ENCODE measurements around the gene NUMB. TPM values are rescaled to one million over a fixed set of nuclear protein-coding genes. Genes with fewer than 3 reads are reported as not detected.

NUMB gene
- total and polyA plus RNA-seq, 2 of the 4 experiments (the other 2 are of a cell fraction): 45.9 to 114 TPM

DNA sequence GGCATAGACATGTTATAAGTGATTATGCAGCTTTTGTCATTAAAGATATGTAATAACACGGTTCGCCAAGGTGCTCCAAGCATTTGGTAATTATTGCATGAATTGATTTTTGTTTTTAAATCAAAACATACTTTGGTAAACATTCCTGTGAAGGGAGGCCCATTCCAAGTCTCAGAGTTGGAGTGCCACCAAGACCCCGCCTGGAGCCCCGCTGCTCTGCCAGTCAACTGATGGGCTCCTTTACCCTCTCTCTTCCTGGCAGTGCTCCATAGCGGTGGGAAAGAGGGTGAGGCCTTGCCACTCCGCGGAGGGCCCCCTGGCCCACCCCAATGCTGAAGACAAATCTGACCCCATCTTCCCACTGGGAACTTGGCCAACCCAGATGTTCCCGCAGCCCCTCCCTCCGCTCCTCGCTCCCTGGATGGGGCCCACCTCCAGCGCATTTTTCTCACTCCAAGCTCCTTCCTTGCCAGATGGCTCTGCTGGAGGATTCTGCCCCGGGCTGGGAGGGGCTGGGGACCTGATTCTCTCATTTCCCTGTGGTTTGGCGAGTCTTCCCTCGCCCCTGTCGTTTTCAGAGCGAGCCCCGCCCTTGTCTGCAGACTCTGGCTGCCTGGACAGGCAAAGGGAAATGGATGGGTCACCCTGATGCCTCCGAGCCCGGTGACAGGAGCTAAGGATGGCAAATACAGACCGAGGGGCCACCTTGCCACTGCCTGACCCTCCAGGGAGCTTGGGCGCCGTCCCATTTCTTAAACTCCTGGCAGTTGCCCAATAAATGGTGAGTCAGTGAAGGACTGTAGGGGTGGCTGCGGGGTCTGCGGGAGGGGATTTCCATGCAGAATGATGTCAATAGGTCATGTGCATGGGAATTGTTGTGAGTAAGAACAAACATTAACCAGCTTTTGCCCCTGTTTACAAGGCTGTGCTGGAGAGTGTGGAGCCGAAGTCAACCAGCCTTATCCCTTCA lies 230.2 kb downstream of the NUMB start:
- Histone ChIP-seq H3K14ac (replicated peaks; ENCODE audit: low read depth, low read length) (no peak overlapping the region; the same call in 1 of the 2 replicates), H3K9ac (ENCODE audit: low read depth, low read length) (no peak overlapping the region), H3K4me1 (ENCODE audit: control insufficient read depth, insufficient read depth, low read length) (peaks cover 24% of the 10 kb centered on the region), H4K91ac (ENCODE audit: insufficient read depth, low read depth, low read length) (0 out of 2 replicates have a peak overlapping the region, but pooled peaks have one; percentile 2), H2AK9ac (replicated peaks; ENCODE audit: low read depth, low read length, poor library complexity) (peak overlapping the region; percentile 6), H4K8ac (ENCODE audit: low read depth in 2 of 2, low read length in 2 of 2) (peak overlapping the region; percentile 19 to 25; a peak in 1 of 4 replicates), H4K20me1 (ENCODE audit: insufficient read depth, low read length) (peaks cover 10% of the 10 kb centered on the region), H3K4me2 (ENCODE audit: low read depth, low read length) (peak overlapping the region; percentile 70), H2BK20ac (ENCODE audit: low read depth, low read length) (no peak overlapping the region), H2BK5ac (ENCODE audit: low read depth, low read length, poor library complexity, severe bottlenecking) (no peak overlapping the region), H3K9me1 (ENCODE audit: insufficient read depth, low read length) (peaks cover 14% of the 10 kb centered on the region), H3K4me3 (ENCODE audit: insufficient read depth, low read depth, low read length) (no peak overlapping the region), H3K23ac (ENCODE audit: low read depth, low read length) (no peak overlapping the region), H3K36me3 (ENCODE audit: control insufficient read depth, insufficient read depth, low read length) (no peaks in the 10 kb centered on the region), H2AK5ac (ENCODE audit: low read depth, low read length) (peak overlapping the region; percentile 41; the same call in 1 of the 2 replicates), H3K79me1 (ENCODE audit: low read depth in 1 of 2, low read length in 2 of 2) (peaks cover 3 to 12% of the 10 kb centered on the region in 2 experiments; a peak in 2 of 4 replicates), H3K27ac (ENCODE audit: insufficient read depth, low read length) (peak overlapping the region; percentile 53), H2BK15ac (ENCODE audit: low read depth, low read length) (no peak overlapping the region), H3K18ac (ENCODE audit: low read depth, low read length) (no peak overlapping the region), H2BK120ac (ENCODE audit: low read depth, low read length) (0 out of 2 replicates have a peak overlapping the region, but pooled peaks have one; percentile 42), H4K5ac (ENCODE audit: low read depth, low read length) (no peak overlapping the region), H3K4ac (ENCODE audit: low read depth, low read length) (peak overlapping the region; percentile 59; the same call in 1 of the 2 replicates), H3K56ac (ENCODE audit: extremely low read depth, insufficient read depth, low read length) (no peak overlapping the region), H3K27me3 (ENCODE audit: control insufficient read depth, insufficient read depth, low read length) (no peaks in the 10 kb centered on the region), H3K9me3 (ENCODE audit: control insufficient read depth, insufficient read depth, low read length) (no peaks in the 10 kb centered on the region), H2AFZ (replicated peaks; ENCODE audit: low read length, poor library complexity) (peak overlapping the region; percentile 68)
- intact Hi-C loops (cut with micrococcal nuclease) (no loop called here), dilution Hi-C loops (cut with HindIII; ENCODE audit: low sequenced_read_pairs, unreplicated experiment) (no loop called here), in situ Hi-C loops (cut with MboI; ENCODE audit: low sequenced_read_pairs) (no loop called here)
- DNase-seq: peak; percentile 95
- POLR2A ChIA-PET (ENCODE audit: unreplicated experiment): interaction anchor here (0.5 kb wide), 1 partner anchor 24 kb away, joined by 3 read pairs; no protein-coding TSS in a partner anchor
- CTCF ChIA-PET: interaction anchor here (0.5 kb wide), 1 partner anchor 35 kb away, joined by 5 read pairs; no protein-coding TSS in a partner anchor
- WGBS, 2 experiments (ENCODE audit: extremely low coverage in 2 of 2, insufficient read length in 1 of 2): 7% methylated on average over 9 of the region's 25 CpGs; no CpG with 5 or more reads in 1 of the 2 experiments
- TF ChIP-seq CHD1 (IDR thresholded peaks at IDR 0.05; ENCODE audit: low read depth, low read length) (no peak), MAZ (IDR thresholded peaks at IDR 0.05; ENCODE audit: borderline replicate concordance, low read depth, low read length) (peak; percentile 51; the same call in 1 of the 2 replicates), RAD21 (IDR thresholded peaks at IDR 0.05; ENCODE audit: low read length) (no peak), CEBPB (IDR thresholded peaks at IDR 0.05; ENCODE audit: low read depth, low read length) (peak; percentile 55), USF2 (IDR thresholded peaks at IDR 0.05; ENCODE audit: low read depth, low read length) (0 out of 2 replicates have a peak, but pooled peaks have one; percentile 9), BHLHE40 (IDR thresholded peaks at IDR 0.05; ENCODE audit: low read depth, low read length) (peak; percentile 81), FOS (IDR thresholded peaks at IDR 0.05; ENCODE audit: low read depth, low read length) (peak; percentile 82), MAFK (IDR thresholded peaks at IDR 0.05; ENCODE audit: low read depth, low read length) (no peak)
- TF ChIP-seq, protein P1, sequence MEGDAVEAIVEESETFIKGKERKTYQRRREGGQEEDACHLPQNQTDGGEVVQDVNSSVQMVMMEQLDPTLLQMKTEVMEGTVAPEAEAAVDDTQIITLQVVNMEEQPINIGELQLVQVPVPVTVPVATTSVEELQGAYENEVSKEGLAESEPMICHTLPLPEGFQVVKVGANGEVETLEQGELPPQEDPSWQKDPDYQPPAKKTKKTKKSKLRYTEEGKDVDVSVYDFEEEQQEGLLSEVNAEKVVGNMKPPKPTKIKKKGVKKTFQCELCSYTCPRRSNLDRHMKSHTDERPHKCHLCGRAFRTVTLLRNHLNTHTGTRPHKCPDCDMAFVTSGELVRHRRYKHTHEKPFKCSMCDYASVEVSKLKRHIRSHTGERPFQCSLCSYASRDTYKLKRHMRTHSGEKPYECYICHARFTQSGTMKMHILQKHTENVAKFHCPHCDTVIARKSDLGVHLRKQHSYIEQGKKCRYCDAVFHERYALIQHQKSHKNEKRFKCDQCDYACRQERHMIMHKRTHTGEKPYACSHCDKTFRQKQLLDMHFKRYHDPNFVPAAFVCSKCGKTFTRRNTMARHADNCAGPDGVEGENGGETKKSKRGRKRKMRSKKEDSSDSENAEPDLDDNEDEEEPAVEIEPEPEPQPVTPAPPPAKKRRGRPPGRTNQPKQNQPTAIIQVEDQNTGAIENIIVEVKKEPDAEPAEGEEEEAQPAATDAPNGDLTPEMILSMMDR (conservative IDR thresholded peaks at IDR 0.05; ENCODE audit: low read depth, low read length): no peak
- BruUV-seq (replicated peaks): no TSS peak
- peak; percentile 79 for ATAC-seq (ENCODE audit: low read depth)

Data from IMR-90 (cell line).